ENCODE data around the gene TACR1.
"Not testable (repeated sequence)": the region's sequence is repeated elsewhere in the genome, so short reads cannot be mapped to it uniquely, and the experiment has no call there.

Gene TACR1

GRCh38 chr2:75192496-75192895 is 6.8 kb downstream of the TACR1 start:
- no peak for DNase-seq

GRCh38 chr2:75190271-75190990 is 8.9 kb downstream of the TACR1 start:
- DNase-seq: no peak

GRCh38 chr2:75186821-75187220 is 12.5 kb downstream of the TACR1 start:
- no peak for DNase-seq

- DNase-seq: no peak
These were observed 16.7 kb downstream of the TACR1 start for GRCh38 chr2:75182606-75183005.

GRCh38 chr2:75180476-75180875 is 18.8 kb downstream of the TACR1 start:
- DNase-seq: no peak

GRCh38 chr2:75177427-75177826 is 21.9 kb downstream of the TACR1 start:
- no peak for DNase-seq

GRCh38 chr2:75175456-75175855 is 23.9 kb downstream of the TACR1 start:
- DNase-seq: no peak

GRCh38 chr2:75174981-75175380 is 24.3 kb downstream of the TACR1 start:
- DNase-seq: no peak

GRCh38 chr2:75174519-75174918 is 24.8 kb downstream of the TACR1 start:
- no peak for DNase-seq

GRCh38 chr2:75173740-75174139 is 25.6 kb downstream of the TACR1 start:
- DNase-seq: no peak

- DNase-seq: not testable (repeated sequence)
These were observed 27.9 kb downstream of the TACR1 start for GRCh38 chr2:75171423-75171822.

- no peak for DNase-seq
These were observed 28.4 kb downstream of the TACR1 start for GRCh38 chr2:75170889-75171288.

- no peak for DNase-seq
These were observed 31.1 kb downstream of the TACR1 start for GRCh38 chr2:75168186-75168585.

GRCh38 chr2:75166491-75166890 is 32.8 kb downstream of the TACR1 start:
- no peak for DNase-seq

GRCh38 chr2:75162897-75163296 is 36.4 kb downstream of the TACR1 start:
- no peak for DNase-seq

GRCh38 chr2:75162259-75162658 is 37.1 kb downstream of the TACR1 start:
- no peak for DNase-seq

GRCh38 chr2:75157435-75157834 is 41.9 kb downstream of the TACR1 start:
- peak; percentile 26 for DNase-seq

GRCh38 chr2:75155115-75155514 is 44.2 kb downstream of the TACR1 start:
- DNase-seq: no peak

- DNase-seq: no peak
These were observed 46.1 kb downstream of the TACR1 start for GRCh38 chr2:75153221-75153620.

GRCh38 chr2:75152243-75152642 is 47.1 kb downstream of the TACR1 start:
- DNase-seq: not testable (repeated sequence)

GRCh38 chr2:75147884-75148283 is 51.4 kb downstream of the TACR1 start:
- not testable (repeated sequence) for DNase-seq

GRCh38 chr2:75146606-75147332 is 52.6 kb downstream of the TACR1 start:
- no peak for DNase-seq

GRCh38 chr2:75146221-75146605 is 53.1 kb downstream of the TACR1 start:
- DNase-seq: not testable (repeated sequence)

- no peak for DNase-seq
These were observed 57.2 kb downstream of the TACR1 start for GRCh38 chr2:75142081-75142480.

- DNase-seq: no peak
These were observed 59.0 kb downstream of the TACR1 start for GRCh38 chr2:75140288-75140687.
